ENCODE results near the gene ALK. TPM values are rescaled to one million over a fixed set of nuclear protein-coding genes. Genes with fewer than 3 reads are reported as not detected.

The ALK gene
- total RNA-seq, 1 donor from 2014 or later, result not detected

GRCh38 chr2:29147963-29148362 is 773.4 kb downstream of the ALK start:
- Mint-ChIP-seq H3K4me3 (ENCODE audit: low read depth) (no peak overlapping the region), H3K27me3 (no peaks in the 10 kb centered on the region), H3K36me3 (ENCODE audit: insufficient read depth) (peaks cover 18% of the 10 kb centered on the region), H3K4me1 (ENCODE audit: low read depth) (peaks cover 4% of the 10 kb centered on the region), H3K27ac (no peak overlapping the region), H3K9me3 (ENCODE audit: low read depth) (no peaks in the 10 kb centered on the region)
- TF ChIP-seq CTCF (IDR thresholded peaks at IDR 0.05; ENCODE audit: unreplicated experiment), result no peak
- no peak for DNase-seq (ENCODE audit: low spot score, unreplicated experiment)

GRCh38 chr2:29146197-29146596 is 775.2 kb downstream of the ALK start:
- no peak overlapping the region for H3K4me3 Mint-ChIP-seq (ENCODE audit: low read depth)
- no peak overlapping the region for H3K27ac Mint-ChIP-seq
- no peak for TF ChIP-seq CTCF (IDR thresholded peaks at IDR 0.05; ENCODE audit: unreplicated experiment)
- no peaks in the 10 kb centered on the region for H3K27me3 Mint-ChIP-seq
- H3K4me1 Mint-ChIP-seq (ENCODE audit: low read depth), result peaks cover 4% of the 10 kb centered on the region
- DNase-seq (ENCODE audit: low spot score, unreplicated experiment), result no peak
- peaks cover 12% of the 10 kb centered on the region for H3K36me3 Mint-ChIP-seq (ENCODE audit: insufficient read depth)
- H3K9me3 Mint-ChIP-seq (ENCODE audit: low read depth), result no peaks in the 10 kb centered on the region

- H3K9me3 Mint-ChIP-seq (ENCODE audit: low read depth), result peaks cover 13% of the 10 kb centered on the region
These were observed 777.7 kb downstream of the ALK start for GRCh38 chr2:29143657-29144056.

More at GRCh38 chr2:29143657-29144056, 777.7 kb downstream of the ALK start:
- Mint-ChIP-seq H3K4me3 (ENCODE audit: low read depth) (no peak overlapping the region), H3K4me1 (ENCODE audit: low read depth) (peaks cover 4% of the 10 kb centered on the region), H3K27ac (no peak overlapping the region), H3K27me3 (no peaks in the 10 kb centered on the region), H3K36me3 (ENCODE audit: insufficient read depth) (peaks cover 28% of the 10 kb centered on the region)
- no peak for TF ChIP-seq CTCF (IDR thresholded peaks at IDR 0.05; ENCODE audit: unreplicated experiment)
- no peak for DNase-seq (ENCODE audit: low spot score, unreplicated experiment)

Other genes with a start within 250 kb of the ALK start
- 63.6 and 65.4 TPM in 2 replicates for gene YPEL5, start 225.4 kb upstream of the ALK start, total RNA-seq